Neural cell (in vitro differentiated cells): ENCODE measurements around the gene CLEC2D. TPM values are rescaled to one million over a fixed set of nuclear protein-coding genes. Genes with fewer than 3 reads are reported as not detected.

Experiments used
- H2AFZ ChIP-seq: fragments of 200-600, 300-800 bp; sonication (generic), shearing (Covaris generic); 2 replicates; pipeline ENCODE4 v1.6.0; 2014; ENCODE audit warnings: low read depth, mild to moderate bottlenecking, antibody characterized with exemption, low read length, moderate library complexity
- H3F3A ChIP-seq: fragments of 200-600 bp; shearing (Covaris generic); 2 replicates; pipeline ENCODE4 v1.6.1; 2016; ENCODE audit warnings: mild to moderate bottlenecking, moderate library complexity, mixed read lengths, antibody characterized with exemption, low read length; ENCODE audit not compliant: insufficient read depth, poor library complexity, severe bottlenecking
- H3K27ac ChIP-seq: fragments of 200-600, 300-800 bp; sonication (generic), shearing (Covaris generic); 2 replicates; pipeline ENCODE4 v1.5.1; 2014; ENCODE audit warnings: mild to moderate bottlenecking, low read length, moderate library complexity
- H3K27me3 ChIP-seq: fragments of 300-800, 200-600 bp; sonication (generic), shearing (Covaris generic); 2 replicates; pipeline ENCODE4 v1.6.0; 2014; ENCODE audit warnings: mild to moderate bottlenecking, low read depth, low read length, moderate library complexity; ENCODE audit not compliant: insufficient read depth
- H3K36me3 ChIP-seq: fragments of 300-800, 200-600 bp; sonication (generic), shearing (Covaris generic); 2 replicates; pipeline ENCODE4 v1.5.1; 2014; ENCODE audit warnings: mild to moderate bottlenecking, antibody characterized with exemption, low read length, moderate library complexity; ENCODE audit not compliant: insufficient read depth
- H3K4me2 ChIP-seq: fragments of 300-800, 200-600 bp; sonication (generic), shearing (Covaris generic); 2 replicates; pipeline ENCODE4 v1.6.0; 2014; ENCODE audit warnings: mild to moderate bottlenecking, low read length
- H3K4me3 ChIP-seq: fragments of 300-800, 200-600 bp; sonication (generic), shearing (Covaris generic); 2 replicates; pipeline ENCODE4 v1.5.1; 2014; ENCODE audit warnings: mild to moderate bottlenecking, low read length, moderate library complexity
- H3K79me2 ChIP-seq: fragments of 200-600 bp; shearing (Covaris generic); replicated peaks from 2 replicates; pipeline ENCODE4 v1.6.0; 2014; ENCODE audit warnings: mild to moderate bottlenecking, low read length, moderate library complexity; ENCODE audit not compliant: insufficient read depth
- H3K9ac ChIP-seq: fragments of 300-800, 200-600 bp; sonication (generic), shearing (Covaris generic); 2 replicates; pipeline ENCODE4 v1.6.1; 2016; ENCODE audit warnings: mild to moderate bottlenecking, low read length, mixed read lengths
- H3K9me2 ChIP-seq: fragments of 200-600 bp; shearing (Covaris generic); 2 replicates; pipeline ENCODE4 v1.6.1; 2016; ENCODE audit warnings: mild to moderate bottlenecking, low read length, mixed read lengths; ENCODE audit not compliant: insufficient read depth
- H3K9me3 ChIP-seq: fragments of 200-600, 300-800 bp; sonication (generic), shearing (Covaris generic); 2 replicates; pipeline ENCODE4 v1.6.1; 2016; ENCODE audit warnings: mild to moderate bottlenecking, mixed run types, low read length, moderate library complexity, mixed read lengths
- H4K20me1 ChIP-seq: fragments of 200-600 bp; shearing (Covaris generic); 2 replicates; pipeline ENCODE4 v1.6.1; 2016; ENCODE audit warnings: mild to moderate bottlenecking, mixed run types; ENCODE audit not compliant: insufficient read depth
- CTCF ChIP-seq: fragments of 450-650 bp; IDR thresholded peaks from 2 replicates; pipeline ENCODE4 v1.5.1; 2014; ENCODE audit warnings: antibody characterized with exemption, mild to moderate bottlenecking, moderate library complexity; ENCODE audit not compliant: poor library complexity, severe bottlenecking
- EP300 ChIP-seq: fragments of 450-650 bp; conservative IDR thresholded peaks from 2 replicates; pipeline ENCODE4 v1.6.1; 2014; ENCODE audit warnings: antibody characterized with exemption, mild to moderate bottlenecking, moderate library complexity; ENCODE audit not compliant: poor library complexity, severe bottlenecking
- EZH2 ChIP-seq: fragments of 200-600, 300-800 bp; shearing (Covaris generic), sonication (generic); IDR thresholded peaks from 2 replicates; pipeline ENCODE4 v1.6.1; 2014; ENCODE audit warnings: antibody characterized with exemption, low read length, borderline replicate concordance, mild to moderate bottlenecking; ENCODE audit not compliant: insufficient read depth, poor library complexity, severe bottlenecking
- MXI1 ChIP-seq: fragments of 450-650 bp; conservative IDR thresholded peaks from 2 replicates; pipeline ENCODE4 v1.6.1; 2014; ENCODE audit warnings: antibody characterized with exemption, mild to moderate bottlenecking; ENCODE audit not compliant: poor library complexity, severe bottlenecking
- POLR2AphosphoS5 ChIP-seq: IDR thresholded peaks from 2 replicates; pipeline ENCODE4 v1.6.1; 2012
- RAD21 ChIP-seq: fragments of 450-650 bp; conservative IDR thresholded peaks from 2 replicates; pipeline ENCODE4 v1.6.1; 2014; ENCODE audit warnings: antibody characterized with exemption, mild to moderate bottlenecking, moderate library complexity
- SMC3 ChIP-seq: fragments of 450-650 bp; conservative IDR thresholded peaks from 2 replicates; pipeline ENCODE4 v1.6.1; 2014; ENCODE audit warnings: antibody characterized with exemption, mild to moderate bottlenecking, moderate library complexity; ENCODE audit not compliant: poor library complexity
- TAF1 ChIP-seq: IDR thresholded peaks from 2 replicates; pipeline ENCODE4 v1.6.1; 2012; ENCODE audit warnings: low read depth
- polyA plus RNA-seq: library from polyadenylated mRNA; depleted of rRNA; stranded (reverse); fragments of >200 nt; gene quantifications from 2 replicates; pipeline ENCODE4 v1.2.3, GENCODE V29; 2014
- TF ChIP-seq, protein P1 (sequence below): IDR thresholded peaks from 2 replicates; pipeline ENCODE4 v1.6.1; 2012; ENCODE audit warnings: borderline replicate concordance

The CLEC2D gene
- polyA plus RNA-seq, 1 donor from 2014 or later = 2.6 TPM

DNA sequence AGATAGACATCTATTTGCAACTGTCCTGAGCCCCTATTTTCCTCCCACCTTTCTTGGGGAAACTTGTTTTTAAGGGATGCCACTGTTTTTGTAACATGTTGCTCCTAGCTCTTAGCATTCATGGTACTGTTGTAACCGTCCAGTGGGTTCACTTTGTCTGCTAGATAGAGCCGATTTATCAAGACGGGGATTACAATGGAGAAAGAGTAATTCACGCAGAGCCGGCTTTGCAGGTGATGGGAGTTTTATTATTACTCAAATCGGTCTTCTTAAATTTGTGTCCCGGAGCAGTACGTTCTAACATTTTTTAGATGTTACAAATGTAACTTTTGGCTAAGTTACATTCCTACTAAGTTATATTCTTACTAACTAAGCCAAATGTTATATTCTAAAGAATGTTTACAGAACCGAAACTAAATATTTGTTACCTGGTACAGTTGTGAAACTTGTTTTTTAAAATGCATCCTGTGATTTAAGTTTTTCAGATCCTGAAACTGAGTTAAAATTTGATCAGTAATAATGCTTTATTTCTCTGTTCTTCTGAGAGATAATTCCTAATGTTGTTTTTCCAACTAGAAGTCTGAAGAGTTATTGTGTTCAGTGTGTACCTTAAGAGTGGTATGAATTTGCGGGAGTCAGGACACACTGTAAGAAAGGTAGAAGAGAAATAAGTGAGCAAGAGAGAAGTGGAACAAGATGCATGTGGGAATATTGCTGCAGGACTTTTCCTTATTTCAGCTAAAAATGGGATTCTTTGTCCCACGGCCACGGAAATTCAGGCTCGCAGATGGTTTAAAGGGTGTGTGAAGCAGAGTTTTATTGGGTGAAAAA is 20.6 kb upstream of the CLEC2D start:
- Histone ChIP-seq H3K4me3 (peak overlapping the region; percentile 78), H4K20me1 (no peaks in the 10 kb centered on the region), H3K9ac (no peak overlapping the region), H3K4me2 (peak overlapping the region; percentile 77), H3K79me2 (no peaks in the 10 kb centered on the region), H3K9me2 (no peaks in the 10 kb centered on the region), H3K27me3 (no peaks in the 10 kb centered on the region), H3F3A (no peaks in the 10 kb centered on the region), H3K36me3 (no peaks in the 10 kb centered on the region), H3K27ac (no peak overlapping the region), H3K9me3 (no peaks in the 10 kb centered on the region), H2AFZ (no peak overlapping the region)
- no peak for TF ChIP-seq EZH2
- TF ChIP-seq EP300 = no peak
- no peak for TF ChIP-seq RAD21
- no peak for TF ChIP-seq TAF1
- no peak for TF ChIP-seq CTCF
- no peak for TF ChIP-seq SMC3
- TF ChIP-seq POLR2AphosphoS5 = no peak
- TF ChIP-seq MXI1 = no peak

- Histone ChIP-seq H3K36me3 (no peaks in the 10 kb centered on the region), H3F3A (no peaks in the 10 kb centered on the region), H3K9ac (no peak overlapping the region), H3K79me2 (no peaks in the 10 kb centered on the region), H3K4me2 (no peak overlapping the region), H3K27me3 (no peaks in the 10 kb centered on the region), H2AFZ (no peak overlapping the region), H4K20me1 (no peaks in the 10 kb centered on the region), H3K4me3 (no peak overlapping the region), H3K9me3 (no peaks in the 10 kb centered on the region), H3K9me2 (no peaks in the 10 kb centered on the region), H3K27ac (no peak overlapping the region)
- no peak for TF ChIP-seq RAD21
- TF ChIP-seq, protein P1, sequence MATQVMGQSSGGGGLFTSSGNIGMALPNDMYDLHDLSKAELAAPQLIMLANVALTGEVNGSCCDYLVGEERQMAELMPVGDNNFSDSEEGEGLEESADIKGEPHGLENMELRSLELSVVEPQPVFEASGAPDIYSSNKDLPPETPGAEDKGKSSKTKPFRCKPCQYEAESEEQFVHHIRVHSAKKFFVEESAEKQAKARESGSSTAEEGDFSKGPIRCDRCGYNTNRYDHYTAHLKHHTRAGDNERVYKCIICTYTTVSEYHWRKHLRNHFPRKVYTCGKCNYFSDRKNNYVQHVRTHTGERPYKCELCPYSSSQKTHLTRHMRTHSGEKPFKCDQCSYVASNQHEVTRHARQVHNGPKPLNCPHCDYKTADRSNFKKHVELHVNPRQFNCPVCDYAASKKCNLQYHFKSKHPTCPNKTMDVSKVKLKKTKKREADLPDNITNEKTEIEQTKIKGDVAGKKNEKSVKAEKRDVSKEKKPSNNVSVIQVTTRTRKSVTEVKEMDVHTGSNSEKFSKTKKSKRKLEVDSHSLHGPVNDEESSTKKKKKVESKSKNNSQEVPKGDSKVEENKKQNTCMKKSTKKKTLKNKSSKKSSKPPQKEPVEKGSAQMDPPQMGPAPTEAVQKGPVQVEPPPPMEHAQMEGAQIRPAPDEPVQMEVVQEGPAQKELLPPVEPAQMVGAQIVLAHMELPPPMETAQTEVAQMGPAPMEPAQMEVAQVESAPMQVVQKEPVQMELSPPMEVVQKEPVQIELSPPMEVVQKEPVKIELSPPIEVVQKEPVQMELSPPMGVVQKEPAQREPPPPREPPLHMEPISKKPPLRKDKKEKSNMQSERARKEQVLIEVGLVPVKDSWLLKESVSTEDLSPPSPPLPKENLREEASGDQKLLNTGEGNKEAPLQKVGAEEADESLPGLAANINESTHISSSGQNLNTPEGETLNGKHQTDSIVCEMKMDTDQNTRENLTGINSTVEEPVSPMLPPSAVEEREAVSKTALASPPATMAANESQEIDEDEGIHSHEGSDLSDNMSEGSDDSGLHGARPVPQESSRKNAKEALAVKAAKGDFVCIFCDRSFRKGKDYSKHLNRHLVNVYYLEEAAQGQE = no peak
- no peak for TF ChIP-seq CTCF
- TF ChIP-seq SMC3 = no peak
- no peak for TF ChIP-seq EP300
- no peak for TF ChIP-seq TAF1
- TF ChIP-seq POLR2AphosphoS5 = no peak
- TF ChIP-seq EZH2 = no peak
- no peak for TF ChIP-seq MXI1
Measured at GRCh38 chr12:9649532-9649940, 20.0 kb upstream of the CLEC2D start.
